Smooth muscle cell (in vitro differentiated cells): ENCODE measurements around the gene IL26. TPM values are rescaled to one million over a fixed set of nuclear protein-coding genes. Genes with fewer than 3 reads are reported as not detected.

ENCODE experiments used
- DNase-seq: peaks from one replicate; lab custom pipeline; 2025; ENCODE audit not compliant: unreplicated experiment; lab: John Stamatoyannopoulos, UW
- H2AFZ ChIP-seq: fragments of 200-600 bp; sonication (generic); 2 replicates; pipeline ENCODE4 v1.6.0; 2016; ENCODE audit warnings: antibody characterized with exemption, low read depth, mild to moderate bottlenecking
- H3F3A ChIP-seq: fragments of 200-600 bp; sonication (generic); 2 replicates; pipeline ENCODE4 v1.6.0; 2017; ENCODE audit warnings: antibody characterized with exemption, low read depth
- H3K27ac ChIP-seq: fragments of 200-600 bp; sonication (generic); 2 replicates; pipeline ENCODE4 v1.5.1; 2016; ENCODE audit warnings: low read depth, mild to moderate bottlenecking
- H3K27me3 ChIP-seq: fragments of 200-600 bp; sonication (generic); 2 replicates; pipeline ENCODE4 v1.6.1; 2016; ENCODE audit warnings: low read depth, mild to moderate bottlenecking
- H3K36me3 ChIP-seq: fragments of 200-600 bp; sonication (generic); 2 replicates; pipeline ENCODE4 v1.5.1; 2016; ENCODE audit warnings: low read depth
- H3K4me1 ChIP-seq: fragments of 200-600 bp; sonication (generic); 2 replicates; pipeline ENCODE4 v1.5.1; 2016; ENCODE audit warnings: low read depth
- H3K4me2 ChIP-seq: fragments of 200-600 bp; sonication (generic); 2 replicates; pipeline ENCODE4 v1.6.0; 2016; ENCODE audit warnings: mild to moderate bottlenecking
- H3K4me3 ChIP-seq: fragments of 200-600 bp; sonication (generic); 2 replicates; pipeline ENCODE4 v1.5.1; 2016; ENCODE audit warnings: mild to moderate bottlenecking
- H3K79me2 ChIP-seq: fragments of 200-600 bp; sonication (generic); 2 replicates; pipeline ENCODE4 v1.6.0; 2016; ENCODE audit warnings: low read depth, mild to moderate bottlenecking
- H3K9ac ChIP-seq: fragments of 200-600 bp; sonication (generic); 2 replicates; pipeline ENCODE4 v1.6.0; 2016; ENCODE audit warnings: low read depth
- H3K9me3 ChIP-seq: fragments of 200-600 bp; sonication (generic); replicated peaks from 2 replicates; pipeline ENCODE4 v1.5.1; 2016; ENCODE audit warnings: low read depth
- H4K20me1 ChIP-seq: fragments of 200-600 bp; sonication (generic); 2 replicates; pipeline ENCODE4 v1.6.0; 2016; ENCODE audit warnings: low read depth
- WGBS: methylation state at CpG from one replicate; pipeline ENCODE4 v1.1.7; 2016; ENCODE audit warnings: low lambda C conversion rate; 5-methylcytosine and 5-hydroxymethylcytosine counted together
- polyA plus RNA-seq: library from polyadenylated mRNA; unstranded; fragments of >200 nt; fragmentation: Nextera tagmentation; extraction: Ambion mirVana; gene quantifications from 2 replicates; pipeline ENCODE4 v1.2.1, GENCODE V29; 2016
- total RNA-seq: library from RNA; depleted of rRNA; stranded (reverse); fragments of >200 nt; gene quantifications from 2 replicates; pipeline ENCODE4 v1.2.3, GENCODE V29; 2014
- TF ChIP-seq, protein P1 (sequence below): fragments of 200-600 bp; sonication (generic); IDR thresholded peaks from 2 replicates; pipeline ENCODE4 v1.5.1; 2017; ENCODE audit warnings: borderline replicate concordance, mild to moderate bottlenecking, antibody characterized with exemption; ENCODE audit not compliant: insufficient read depth, poor library complexity, severe bottlenecking

The IL26 gene, protein sequence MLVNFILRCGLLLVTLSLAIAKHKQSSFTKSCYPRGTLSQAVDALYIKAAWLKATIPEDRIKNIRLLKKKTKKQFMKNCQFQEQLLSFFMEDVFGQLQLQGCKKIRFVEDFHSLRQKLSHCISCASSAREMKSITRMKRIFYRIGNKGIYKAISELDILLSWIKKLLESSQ
- total RNA-seq (not detected in 2 replicates), polyA plus RNA-seq (not detected in 2 replicates)

DNA sequence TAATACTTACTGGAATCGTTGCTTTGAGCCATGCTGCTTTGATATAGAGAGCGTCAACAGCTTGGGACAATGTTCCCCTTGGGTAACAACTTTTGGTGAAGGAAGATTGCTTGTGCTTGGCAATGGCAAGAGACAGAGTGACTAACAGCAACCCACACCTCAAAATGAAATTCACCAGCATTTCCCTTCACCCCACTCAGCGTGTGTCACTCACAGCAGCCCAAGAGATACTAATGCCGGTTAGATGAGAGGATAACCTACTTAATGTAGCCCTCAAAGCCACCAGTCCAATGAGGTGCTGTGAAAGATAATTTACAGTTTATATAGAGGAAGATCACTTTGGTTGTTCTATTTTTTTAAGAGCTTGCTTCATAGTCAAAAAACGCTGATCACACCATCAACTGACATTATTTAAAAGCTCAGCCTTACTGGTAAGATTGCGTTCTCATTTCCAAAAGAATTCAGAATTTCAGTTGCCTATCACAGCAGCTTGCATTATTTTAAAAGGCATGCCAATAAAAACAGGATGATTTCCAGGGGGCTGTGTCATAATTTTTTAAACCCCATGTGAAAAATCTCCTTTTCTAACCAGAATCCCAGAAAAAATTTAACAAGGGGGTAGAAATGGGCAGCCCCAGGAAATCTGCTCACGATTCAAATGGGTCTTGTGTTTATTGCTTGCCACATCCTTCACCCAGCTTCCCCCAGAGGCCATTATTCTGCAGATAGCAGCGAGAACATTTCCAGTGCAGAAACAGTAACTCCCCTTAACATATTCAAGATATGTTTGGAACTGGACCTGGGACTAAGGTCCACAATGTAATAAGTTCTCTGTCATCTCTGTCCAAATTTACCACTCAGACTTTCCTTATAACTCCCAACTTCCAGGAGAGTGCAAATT is at the start of gene IL26:
IL26 (minus strand) TSS at position 235 of the 901 bp plus-strand sequence; CDS start at position 181, 54 bp downstream.
- Histone ChIP-seq H3K9ac (no peak within 1 kb of the TSS), H3F3A (no peaks in the 10 kb centered on the region), H3K4me2 (no peak within 1 kb of the TSS), H3K27me3 (peaks cover 17% of the 10 kb centered on the region), H3K36me3 (no peaks in the 10 kb centered on the region), H4K20me1 (no peaks in the 10 kb centered on the region), H3K4me1 (peaks cover 4% of the 10 kb centered on the region), H2AFZ (no peak within 1 kb of the TSS), H3K4me3 (no peak within 1 kb of the TSS), H3K9me3 (no peaks in the 10 kb centered on the region), H3K27ac (no peak within 1 kb of the TSS), H3K79me2 (no peaks in the 10 kb centered on the region)
- no peak for DNase-seq
- 82% methylated on average over 8 of the region's 8 CpGs for WGBS
- TF ChIP-seq, protein P1, sequence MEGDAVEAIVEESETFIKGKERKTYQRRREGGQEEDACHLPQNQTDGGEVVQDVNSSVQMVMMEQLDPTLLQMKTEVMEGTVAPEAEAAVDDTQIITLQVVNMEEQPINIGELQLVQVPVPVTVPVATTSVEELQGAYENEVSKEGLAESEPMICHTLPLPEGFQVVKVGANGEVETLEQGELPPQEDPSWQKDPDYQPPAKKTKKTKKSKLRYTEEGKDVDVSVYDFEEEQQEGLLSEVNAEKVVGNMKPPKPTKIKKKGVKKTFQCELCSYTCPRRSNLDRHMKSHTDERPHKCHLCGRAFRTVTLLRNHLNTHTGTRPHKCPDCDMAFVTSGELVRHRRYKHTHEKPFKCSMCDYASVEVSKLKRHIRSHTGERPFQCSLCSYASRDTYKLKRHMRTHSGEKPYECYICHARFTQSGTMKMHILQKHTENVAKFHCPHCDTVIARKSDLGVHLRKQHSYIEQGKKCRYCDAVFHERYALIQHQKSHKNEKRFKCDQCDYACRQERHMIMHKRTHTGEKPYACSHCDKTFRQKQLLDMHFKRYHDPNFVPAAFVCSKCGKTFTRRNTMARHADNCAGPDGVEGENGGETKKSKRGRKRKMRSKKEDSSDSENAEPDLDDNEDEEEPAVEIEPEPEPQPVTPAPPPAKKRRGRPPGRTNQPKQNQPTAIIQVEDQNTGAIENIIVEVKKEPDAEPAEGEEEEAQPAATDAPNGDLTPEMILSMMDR = no peak

DNA sequence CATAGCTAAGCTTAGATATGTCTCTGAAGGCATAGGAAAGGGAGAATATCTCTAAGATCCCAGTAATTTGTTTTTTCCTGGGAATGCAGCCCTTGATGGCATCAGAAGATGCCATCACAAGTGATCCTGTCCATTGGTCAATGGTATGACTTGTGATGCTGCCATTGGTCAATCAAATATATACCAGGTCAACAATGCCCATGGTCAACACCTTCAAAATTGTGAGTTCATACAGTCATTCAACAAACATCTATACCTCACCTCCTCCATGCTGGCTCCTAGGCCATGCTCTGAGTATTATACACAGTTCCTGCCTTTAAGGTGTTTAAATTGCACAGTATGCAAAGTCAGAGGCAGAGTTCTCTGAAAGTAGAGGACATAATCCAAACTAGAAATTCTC is 47.1 kb upstream of the IL26 start:
- no peaks in the 10 kb centered on the region for H4K20me1 ChIP-seq
- no peak overlapping the region for H3K9ac ChIP-seq
- H3K79me2 ChIP-seq = no peaks in the 10 kb centered on the region
- H3K36me3 ChIP-seq = no peaks in the 10 kb centered on the region
- H3K4me3 ChIP-seq = no peak overlapping the region
- H3F3A ChIP-seq = no peaks in the 10 kb centered on the region
- H2AFZ ChIP-seq = no peak overlapping the region
- no peak overlapping the region for H3K27ac ChIP-seq
- no peaks in the 10 kb centered on the region for H3K9me3 ChIP-seq
- H3K4me1 ChIP-seq = peaks cover 5% of the 10 kb centered on the region
- no peaks in the 10 kb centered on the region for H3K27me3 ChIP-seq
- H3K4me2 ChIP-seq = no peak overlapping the region
- no peak for DNase-seq
- TF ChIP-seq, protein P1 = no peak

DNA sequence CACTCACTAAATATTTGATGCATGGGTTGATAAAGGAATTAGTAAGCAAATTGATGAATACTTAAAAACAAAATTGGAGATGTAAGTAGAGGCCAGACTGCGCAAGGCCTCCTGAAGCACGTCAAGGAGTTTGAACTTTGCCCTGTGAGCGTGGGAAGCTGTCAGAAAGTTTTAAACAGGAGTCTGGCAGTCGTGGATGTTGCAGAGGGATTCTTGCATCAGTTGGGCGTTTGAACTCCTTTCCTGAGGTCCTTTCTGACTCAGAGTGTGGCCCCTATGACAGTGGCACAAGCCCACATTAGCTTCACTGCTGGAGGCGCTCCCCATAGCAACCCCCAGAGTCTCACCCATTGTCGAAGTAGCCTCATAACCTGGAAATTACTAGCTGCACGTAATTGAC is 45.7 kb upstream of the IL26 start:
- Histone ChIP-seq H3K27ac (peak overlapping the region; percentile 27), H3K9ac (no peak overlapping the region), H3K9me3 (no peaks in the 10 kb centered on the region), H3K4me2 (no peak overlapping the region), H3F3A (no peaks in the 10 kb centered on the region), H3K27me3 (no peaks in the 10 kb centered on the region), H3K4me1 (no peaks in the 10 kb centered on the region), H3K36me3 (no peaks in the 10 kb centered on the region), H3K4me3 (no peak overlapping the region), H4K20me1 (no peaks in the 10 kb centered on the region), H2AFZ (peak overlapping the region; percentile 35), H3K79me2 (no peaks in the 10 kb centered on the region)
- 58% methylated on average over 8 of the region's 8 CpGs for WGBS
- TF ChIP-seq, protein P1 = no peak
- DNase-seq = no peak

DNA sequence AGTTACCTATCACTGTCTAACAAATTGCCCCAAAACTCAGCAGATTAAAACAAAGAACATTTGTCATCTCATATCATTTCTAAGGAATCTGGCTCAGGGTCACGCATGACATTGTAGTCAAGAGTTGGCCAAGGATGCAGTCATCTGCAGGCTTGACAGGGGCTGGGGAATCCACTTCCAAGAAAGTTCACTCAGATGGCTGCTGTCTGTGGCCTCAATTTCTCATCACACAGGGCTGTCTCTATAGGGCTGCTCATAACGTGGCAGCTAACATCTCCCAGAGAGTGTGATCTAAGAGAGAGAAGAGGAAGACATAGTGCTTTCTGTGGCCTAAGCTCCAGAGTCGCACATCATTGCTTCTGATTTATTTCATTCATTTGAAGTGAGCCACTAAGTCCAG is 44.7 kb upstream of the IL26 start:
- no peak overlapping the region for H3K27ac ChIP-seq
- TF ChIP-seq, protein P1 = no peak
- 94% methylated on average over 3 of the region's 3 CpGs for WGBS

More for the DNA sequence above, 44.7 kb upstream of the IL26 start:
- no peaks in the 10 kb centered on the region for H3K79me2 ChIP-seq
- H4K20me1 ChIP-seq = no peaks in the 10 kb centered on the region
- no peak overlapping the region for H3K4me2 ChIP-seq
- H3F3A ChIP-seq = no peaks in the 10 kb centered on the region
- H3K9me3 ChIP-seq = no peaks in the 10 kb centered on the region
- no peaks in the 10 kb centered on the region for H3K36me3 ChIP-seq
- no peak overlapping the region for H3K9ac ChIP-seq
- H3K27me3 ChIP-seq = no peaks in the 10 kb centered on the region
- no peaks in the 10 kb centered on the region for H3K4me1 ChIP-seq
- H2AFZ ChIP-seq = no peak overlapping the region
- DNase-seq = no peak
- no peak overlapping the region for H3K4me3 ChIP-seq
